Measurements from ENCODE around the gene NOP9.

The NOP9 gene

GRCh38 chr14:24290746-24291145, 8.9 kb upstream of the NOP9 start:
- TF ChIP-seq SIN3A (IDR thresholded peaks at IDR 0.05; ENCODE audit: borderline replicate concordance, insufficient read depth, low read length): no peak
- no peak for TF ChIP-seq TAF1 (IDR thresholded peaks at IDR 0.05; ENCODE audit: borderline replicate concordance, insufficient read depth, low read length)
- TF ChIP-seq POLR2AphosphoS5 (IDR thresholded peaks at IDR 0.05; ENCODE audit: low read depth, low read length): no peak
- TF ChIP-seq REST (IDR thresholded peaks at IDR 0.05; ENCODE audit: insufficient read depth in 1 of 2, low read depth in 2 of 2, low read length in 2 of 2): no peak
- TF ChIP-seq FOXP2 (optimal IDR thresholded peaks at IDR 0.05; ENCODE audit: borderline replicate concordance, extremely low read depth, extremely low read length, insufficient read depth): no peak

- TF ChIP-seq SIN3A (IDR thresholded peaks at IDR 0.05; ENCODE audit: borderline replicate concordance, insufficient read depth, low read length) (no peak), REST (IDR thresholded peaks at IDR 0.05; ENCODE audit: insufficient read depth in 1 of 2, low read depth in 2 of 2, low read length in 2 of 2) (no peak), FOXP2 (optimal IDR thresholded peaks at IDR 0.05; ENCODE audit: borderline replicate concordance, extremely low read depth, extremely low read length, insufficient read depth) (no peak), POLR2AphosphoS5 (IDR thresholded peaks at IDR 0.05; ENCODE audit: low read depth, low read length) (no peak), TAF1 (IDR thresholded peaks at IDR 0.05; ENCODE audit: borderline replicate concordance, insufficient read depth, low read length) (no peak)
These were observed 8.1 kb upstream of the NOP9 start for GRCh38 chr14:24291446-24292117.

DNA sequence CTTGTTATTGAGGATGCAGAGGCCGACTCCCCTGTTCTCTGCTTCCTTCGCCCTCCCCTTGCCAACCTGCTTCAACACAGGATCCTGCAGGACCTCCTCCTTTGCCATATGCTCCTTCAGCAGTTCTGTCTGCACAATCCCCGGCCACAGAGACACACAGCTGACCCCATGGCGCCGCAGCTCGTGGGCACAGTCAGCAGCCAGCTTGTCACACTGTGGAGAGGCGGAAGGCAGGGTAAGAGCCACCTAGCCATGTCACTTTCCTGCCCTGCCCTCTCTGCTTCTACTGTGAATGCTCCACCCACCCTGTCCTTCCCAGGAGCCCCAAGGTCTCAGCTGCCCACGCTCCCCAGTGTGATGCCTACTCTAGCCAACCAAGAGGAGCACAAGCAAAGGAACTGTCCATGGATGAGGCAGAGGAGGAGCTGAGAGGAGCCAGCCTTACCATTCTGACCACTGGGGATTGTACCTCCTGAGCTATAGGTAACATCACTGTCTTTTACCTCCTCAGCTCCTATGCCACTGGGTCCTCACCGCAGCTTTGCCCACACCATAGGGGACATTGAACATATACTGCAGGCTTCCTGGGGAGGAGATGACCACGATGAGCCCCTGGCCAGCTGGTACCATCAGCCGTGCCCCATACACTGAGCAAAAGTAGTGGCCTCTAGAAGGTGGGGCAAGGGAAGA, 7.4 kb upstream of the NOP9 start:
- TF ChIP-seq POLR2AphosphoS5 (IDR thresholded peaks at IDR 0.05; ENCODE audit: low read depth, low read length) (no peak), TAF1 (IDR thresholded peaks at IDR 0.05; ENCODE audit: borderline replicate concordance, insufficient read depth, low read length) (no peak), REST (IDR thresholded peaks at IDR 0.05; ENCODE audit: insufficient read depth in 1 of 2, low read depth in 2 of 2, low read length in 2 of 2) (no peak), FOXP2 (optimal IDR thresholded peaks at IDR 0.05; ENCODE audit: borderline replicate concordance, extremely low read depth, extremely low read length, insufficient read depth) (no peak), SIN3A (IDR thresholded peaks at IDR 0.05; ENCODE audit: borderline replicate concordance, insufficient read depth, low read length) (no peak)

DNA sequence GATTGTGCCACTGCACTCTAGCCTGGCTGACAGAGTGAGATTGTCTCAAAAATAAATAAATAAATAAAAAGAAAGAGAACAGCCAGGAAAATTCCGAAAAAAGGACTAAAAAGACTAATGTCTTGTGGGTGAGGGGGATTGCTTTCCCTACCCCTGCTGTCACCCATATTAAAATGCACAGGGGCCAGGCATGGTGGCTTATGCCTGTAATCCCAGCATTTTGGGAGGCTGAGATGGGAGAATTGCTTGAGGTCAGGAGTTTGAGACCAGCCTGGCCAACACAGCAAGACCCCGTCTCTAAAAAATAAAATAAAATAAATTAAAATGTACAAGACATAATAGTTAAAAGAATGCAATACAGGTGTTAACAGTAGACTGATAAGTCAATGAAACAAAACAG, 6.1 kb upstream of the NOP9 start:
- TF ChIP-seq FOXP2 (optimal IDR thresholded peaks at IDR 0.05; ENCODE audit: borderline replicate concordance, extremely low read depth, extremely low read length, insufficient read depth) (no peak), REST (IDR thresholded peaks at IDR 0.05; ENCODE audit: insufficient read depth in 1 of 2, low read depth in 2 of 2, low read length in 2 of 2) (no peak), TAF1 (IDR thresholded peaks at IDR 0.05; ENCODE audit: borderline replicate concordance, insufficient read depth, low read length) (no peak), SIN3A (IDR thresholded peaks at IDR 0.05; ENCODE audit: borderline replicate concordance, insufficient read depth, low read length) (no peak), POLR2AphosphoS5 (IDR thresholded peaks at IDR 0.05; ENCODE audit: low read depth, low read length) (no peak)

Data from PFSK-1 (cell line).